IPS-11a (cell line): ENCODE results near the gene CPNE4.

Experiments
- H3K4me3 ChIP-seq: one replicate; pipeline ENCODE4 v1.5.1; 2013; ENCODE audit warnings: low read depth, low read length, control low read depth

The CPNE4 gene

GRCh38 chr3:131705558-131706051, 329.2 kb downstream of the CPNE4 start:
- H3K4me3 ChIP-seq = no peak overlapping the region

DNA sequence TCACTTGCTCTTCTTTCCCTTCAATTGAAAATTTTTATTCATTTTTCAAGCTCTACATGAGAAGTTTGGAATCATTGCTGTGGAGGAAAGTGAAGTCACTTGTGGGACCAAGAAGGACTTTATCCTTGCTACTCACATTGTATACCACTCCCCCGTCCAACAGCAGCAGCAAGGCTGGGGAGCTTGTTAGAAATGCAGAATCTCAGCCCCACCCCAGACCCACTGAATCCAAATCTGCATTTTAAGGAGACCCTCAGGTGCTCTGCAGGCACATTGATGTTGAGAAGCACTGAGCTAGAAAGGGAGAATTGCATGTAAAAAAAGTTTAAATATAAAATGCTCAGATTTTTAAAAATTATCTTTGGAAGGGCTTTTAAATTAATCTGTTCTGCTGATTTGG, 329.7 kb downstream of the CPNE4 start:
- no peak overlapping the region for H3K4me3 ChIP-seq

DNA sequence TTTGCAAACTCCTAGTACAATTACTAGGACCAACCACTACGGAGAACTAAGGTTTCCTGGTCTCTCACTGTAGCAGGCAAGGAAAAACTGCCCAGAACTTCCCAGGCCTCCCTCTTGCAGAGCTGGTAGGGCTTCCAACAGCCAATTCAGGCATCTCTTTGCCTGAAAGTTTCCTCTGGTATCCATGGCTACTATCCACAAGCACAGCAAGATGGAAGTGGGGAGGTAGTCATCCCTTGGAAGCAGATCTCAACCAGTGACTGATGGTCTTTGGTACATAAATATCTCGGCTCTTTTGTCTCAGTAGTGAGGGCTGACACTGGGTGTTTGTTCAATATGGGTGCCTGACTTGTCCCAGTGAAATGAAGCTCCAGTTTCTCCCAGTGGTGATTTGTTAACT, 330.7 kb downstream of the CPNE4 start:
- no peak overlapping the region for H3K4me3 ChIP-seq

- no peak overlapping the region for H3K4me3 ChIP-seq
These were observed 332.7 kb downstream of the CPNE4 start for GRCh38 chr3:131702146-131702545.

DNA sequence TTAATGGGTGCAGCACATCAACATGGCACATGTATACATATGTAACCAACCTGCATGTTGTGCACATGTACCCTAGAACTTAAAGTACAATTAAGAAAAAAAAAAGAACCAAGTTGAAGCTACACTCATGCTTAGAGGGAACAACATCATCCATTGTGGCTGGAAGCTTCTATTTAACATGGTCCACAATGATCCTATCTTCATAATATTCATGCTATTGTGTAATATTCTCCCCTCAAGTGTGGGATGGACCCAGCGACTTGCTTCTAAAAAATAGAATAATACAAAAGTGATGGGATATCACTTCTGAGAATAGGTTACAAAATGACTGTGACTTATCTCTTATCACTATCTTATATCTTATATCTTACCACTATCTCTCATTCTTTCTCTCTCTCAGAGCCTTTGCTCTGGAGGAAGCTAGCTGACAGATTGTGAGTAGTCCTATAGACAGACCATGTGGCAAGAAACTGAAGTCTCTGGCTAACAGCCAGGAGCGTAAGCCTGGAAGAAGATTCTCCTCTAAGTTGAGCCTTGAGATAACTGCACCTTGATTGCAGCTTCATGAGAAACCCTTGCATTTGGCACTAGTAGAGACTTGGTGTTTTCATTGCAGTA, 333.6 kb downstream of the CPNE4 start:
- H3K4me3 ChIP-seq = no peak overlapping the region

DNA sequence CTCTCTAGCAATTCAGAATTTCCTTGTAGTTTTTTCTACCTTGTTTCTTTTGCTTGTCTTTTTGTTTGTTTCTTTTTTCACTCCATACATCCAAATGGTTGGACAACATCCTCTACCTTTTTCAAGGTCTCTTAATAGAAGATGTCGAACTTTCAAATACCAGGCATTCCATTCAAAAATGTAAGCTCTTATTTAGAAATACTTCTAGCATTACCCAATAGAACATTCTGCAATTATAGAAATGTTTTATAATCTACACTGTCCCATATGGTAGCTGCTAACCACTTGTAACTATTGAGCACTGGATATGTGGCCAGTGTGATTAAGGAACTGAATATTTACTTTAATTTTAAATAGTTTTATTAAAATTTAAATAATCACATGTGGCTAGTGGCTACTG, 335.8 kb downstream of the CPNE4 start:
- H3K4me3 ChIP-seq = no peak overlapping the region

GRCh38 chr3:131694376-131694775, 340.4 kb downstream of the CPNE4 start:
- H3K4me3 ChIP-seq = no peak overlapping the region

DNA sequence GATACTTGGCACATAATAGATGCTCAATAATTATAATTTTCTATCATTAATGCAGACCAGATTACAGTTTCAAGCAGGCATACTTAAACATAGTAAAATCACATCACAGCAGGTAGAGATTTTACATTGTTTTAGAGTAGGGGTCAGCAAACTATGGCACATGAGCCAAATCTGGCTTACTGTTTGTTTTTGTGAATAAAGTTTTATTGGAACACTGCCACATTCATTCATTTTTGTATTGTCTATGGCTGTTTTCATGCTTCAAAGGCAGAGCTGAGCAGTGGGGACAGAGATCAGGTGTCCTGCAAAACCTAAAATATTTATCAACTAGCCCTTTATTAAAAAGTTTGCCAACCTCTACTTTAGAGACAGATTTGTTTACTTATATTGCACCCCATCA, 342.5 kb downstream of the CPNE4 start:
- H3K4me3 ChIP-seq = no peak overlapping the region

DNA sequence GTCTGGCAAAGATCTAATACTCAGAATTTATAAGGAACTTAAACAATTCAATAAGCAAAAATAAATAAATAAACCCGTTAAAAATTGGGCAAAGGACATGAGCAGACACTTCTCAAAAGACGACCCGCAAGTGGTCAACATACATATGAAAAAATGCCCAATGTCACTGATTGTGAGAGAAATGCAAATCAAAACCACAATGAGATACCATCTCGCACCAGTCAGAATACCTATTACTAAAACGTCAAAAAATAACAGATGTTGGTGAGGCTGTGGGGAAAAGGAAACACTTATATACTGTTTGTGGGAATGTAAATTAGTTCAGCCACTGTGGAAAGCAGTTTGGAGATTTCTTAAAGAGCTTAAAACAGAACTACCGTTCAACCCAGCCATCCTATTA, 344.0 kb downstream of the CPNE4 start:
- no peak overlapping the region for H3K4me3 ChIP-seq

- H3K4me3 ChIP-seq = no peak overlapping the region
These were observed 346.4 kb downstream of the CPNE4 start for GRCh38 chr3:131688370-131688769.

DNA sequence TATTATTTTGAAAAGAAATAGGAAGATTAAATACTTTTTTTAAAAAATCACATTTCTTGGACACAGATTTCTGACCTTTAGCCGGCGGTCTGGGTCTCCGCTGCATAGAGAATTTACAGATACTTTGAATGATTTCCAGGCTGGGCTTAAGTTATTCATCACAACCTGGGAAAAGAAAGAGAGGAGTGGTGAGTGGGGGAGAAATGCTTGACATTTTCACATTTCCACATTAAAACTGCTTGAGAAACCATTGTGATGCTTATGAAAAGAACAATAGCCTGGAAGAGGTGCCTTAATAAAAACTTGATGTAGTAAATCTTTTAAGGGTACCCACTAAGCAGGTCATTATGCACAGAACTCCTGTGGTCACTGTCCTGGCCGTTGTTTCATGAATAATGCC, 365.2 kb downstream of the CPNE4 start:
- no peak overlapping the region for H3K4me3 ChIP-seq

- H3K4me3 ChIP-seq = no peak overlapping the region
These were observed 376.0 kb downstream of the CPNE4 start for GRCh38 chr3:131658771-131659170.

DNA sequence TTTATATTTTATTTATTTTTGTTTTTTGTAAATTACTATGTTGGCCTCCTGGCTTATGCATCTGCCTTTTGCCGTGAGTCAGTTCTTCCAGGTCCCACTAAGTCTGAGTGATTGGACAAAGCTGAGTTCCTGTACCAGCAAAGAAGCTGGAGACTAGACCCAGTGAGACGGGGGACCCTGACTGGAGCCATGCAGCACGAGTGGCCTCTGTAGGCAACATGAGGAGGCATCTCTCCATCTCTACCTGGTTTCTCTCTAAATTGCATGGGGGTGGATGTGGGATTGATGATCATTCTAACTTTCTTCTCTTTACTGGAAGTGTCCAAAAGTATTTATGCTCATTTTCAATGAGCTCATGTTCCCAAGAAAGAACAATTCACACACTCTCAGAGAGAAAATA, 376.7 kb downstream of the CPNE4 start:
- H3K4me3 ChIP-seq = no peak overlapping the region

- H3K4me3 ChIP-seq = no peak overlapping the region
These were observed 379.6 kb downstream of the CPNE4 start for GRCh38 chr3:131655070-131655690.

DNA sequence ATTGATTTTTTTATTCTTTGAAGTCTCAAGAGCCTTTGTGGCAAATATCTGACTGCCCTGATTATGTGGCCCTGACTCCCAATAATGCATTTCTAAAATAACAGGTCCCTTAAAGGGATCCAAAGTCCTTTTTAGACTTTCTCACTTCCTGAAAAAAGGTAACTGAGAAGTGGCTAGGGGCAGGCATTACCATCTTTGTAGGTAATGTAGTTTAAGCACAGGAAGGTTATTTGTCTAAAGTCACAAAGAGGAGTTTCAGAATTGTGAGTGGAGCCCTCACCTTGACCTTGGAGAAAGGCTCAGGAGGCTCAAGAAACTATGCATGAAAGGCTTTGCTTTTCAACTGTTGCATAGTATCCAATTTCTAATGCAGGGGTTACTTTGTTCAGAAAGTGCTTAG, 389.2 kb downstream of the CPNE4 start:
- no peak overlapping the region for H3K4me3 ChIP-seq

GRCh38 chr3:131636266-131636775, 398.5 kb downstream of the CPNE4 start:
- no peak overlapping the region for H3K4me3 ChIP-seq

GRCh38 chr3:131630807-131631206, 404.0 kb downstream of the CPNE4 start:
- no peak overlapping the region for H3K4me3 ChIP-seq

- no peak overlapping the region for H3K4me3 ChIP-seq
These were observed 404.7 kb downstream of the CPNE4 start for GRCh38 chr3:131630097-131630496.

- H3K4me3 ChIP-seq = no peak overlapping the region
These were observed 411.4 kb downstream of the CPNE4 start for GRCh38 chr3:131623431-131623830.

DNA sequence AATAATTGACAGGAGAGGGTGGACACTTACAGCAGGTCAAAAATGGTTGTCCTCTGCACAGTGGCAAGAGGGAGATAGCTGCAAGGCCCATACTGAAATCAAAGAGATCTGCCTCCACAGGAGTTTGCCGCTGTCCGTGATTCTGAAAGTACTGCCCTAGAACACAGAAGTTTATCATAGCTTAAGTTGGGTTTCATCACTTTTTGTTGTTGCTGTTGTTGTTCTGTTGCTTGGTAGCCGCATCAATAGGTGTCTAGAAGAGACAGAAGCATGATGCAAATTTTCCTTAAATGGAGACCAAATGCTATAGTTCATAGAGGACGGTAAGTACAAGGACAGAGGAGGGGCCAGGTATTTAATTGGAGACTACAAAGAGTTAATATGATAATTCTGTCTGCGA, 412.1 kb downstream of the CPNE4 start:
- no peak overlapping the region for H3K4me3 ChIP-seq

- no peak overlapping the region for H3K4me3 ChIP-seq
These were observed 413.8 kb downstream of the CPNE4 start for GRCh38 chr3:131620977-131621376.

DNA sequence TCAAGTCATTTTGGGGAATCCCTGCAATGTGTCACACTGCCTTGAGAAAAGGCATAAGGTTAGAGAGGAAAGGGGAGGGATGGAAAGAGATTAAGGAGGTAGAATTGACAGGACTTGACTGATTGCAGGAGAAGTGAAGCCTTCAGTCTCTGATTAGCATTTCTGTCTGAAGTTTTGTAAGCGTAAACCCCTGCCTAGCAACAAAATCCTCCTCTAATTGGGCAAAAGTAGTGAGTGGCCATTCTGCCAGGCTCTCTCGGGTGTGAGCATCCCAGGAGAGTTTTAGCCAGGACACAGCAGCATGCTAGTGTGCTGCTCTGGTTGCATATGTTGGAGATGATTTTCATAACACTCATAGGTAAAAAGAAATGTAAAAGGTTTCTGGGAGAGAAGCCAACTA, 415.0 kb downstream of the CPNE4 start:
- no peak overlapping the region for H3K4me3 ChIP-seq

- no peak overlapping the region for H3K4me3 ChIP-seq
These were observed 418.1 kb downstream of the CPNE4 start for GRCh38 chr3:131616719-131617118.
